Colonic mucosa (tissue), 4 donors: ENCODE measurements around the gene EGFL7. TPM values are rescaled to one million over a fixed set of nuclear protein-coding genes. Genes with fewer than 3 reads are reported as not detected.
"Not testable (repeated sequence)": the region's sequence is repeated elsewhere in the genome, so short reads cannot be mapped to it uniquely, and the experiment has no call there.

ENCODE experiments used
- DNase-seq: peaks from one replicate; pipeline ENCODE4 v3.0.0-alpha.2; 2020
- H3K27ac ChIP-seq: fragments of 200-600 bp; one replicate; pipeline ENCODE4 v1.8.0; 2021
- H3K27me3 ChIP-seq: fragments of 200-600 bp; one replicate; pipeline ENCODE4 v1.8.0; 2021
- H3K36me3 ChIP-seq: fragments of 200-600 bp; one replicate; pipeline ENCODE4 v1.8.0; 2021
- H3K4me1 ChIP-seq: fragments of 200-600 bp; one replicate; pipeline ENCODE4 v1.8.0; 2021; ENCODE audit warnings: mild to moderate bottlenecking
- H3K4me3 ChIP-seq: fragments of 200-600 bp; one replicate; pipeline ENCODE4 v1.8.0; 2021
- H3K9ac ChIP-seq, 2 donors: one replicate each; pipeline ENCODE4 v1.7.0; 2013; ENCODE audit warnings: control low read depth in 2 of 2, low read depth in 2 of 2, low read length in 2 of 2
- H3K9me3 ChIP-seq: fragments of 200-600 bp; one replicate; pipeline ENCODE4 v1.8.0; 2021
- intact Hi-C: fragments of 100-400 bp; cut with DNase I; formaldehyde crosslinking; loops from one replicate; pipeline ENCODE4 v1.14.1; 2022
- total RNA-seq, 2 donors: library from RNA; stranded (reverse); fragmentation: NEBNext Ultra II Directional in 1 of 2; extraction: Animal tissue kit (Norgen Biotek cat#: 25700) in 1 of 2; gene quantifications; one replicate each; pipeline ENCODE4 v1.2.1, GENCODE V29; 2021
- TF ChIP-seq, protein P1 (sequence below): fragments of 200-600 bp; IDR thresholded peaks from one replicate; pipeline ENCODE4 v1.8.0; 2022; ENCODE audit warnings: antibody characterized with exemption, mild to moderate bottlenecking
- donor health status: healthy.
- donor health status: DM: no; HTN: no; CAD: no.
- donor health status: DM: no; HTN: no; CAD: no.

EGFL7 gene
- total RNA-seq, 2 donors from 2014 or later: 17.3 to 28.4 TPM

DNA sequence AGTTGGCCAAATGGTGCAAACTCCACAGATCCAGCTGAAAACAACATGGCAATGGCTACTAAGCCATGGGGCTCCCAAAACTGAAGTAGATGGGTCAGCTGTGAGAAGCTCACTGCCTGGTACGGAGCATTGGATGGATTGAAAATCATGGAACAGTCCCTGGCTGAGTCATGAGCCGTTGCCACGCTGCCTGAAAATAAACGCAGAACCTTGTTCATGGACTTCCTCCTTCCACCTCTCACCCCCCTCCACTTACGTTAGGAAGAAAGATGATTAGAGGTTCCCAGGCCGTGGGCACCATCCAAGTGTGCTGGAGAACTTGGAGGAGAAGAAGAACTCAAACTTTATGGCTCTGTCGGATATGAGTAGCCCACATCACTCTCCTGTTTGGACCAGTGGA is 42.8 kb downstream of the EGFL7 start:
- no peaks in the 10 kb centered on the region for H3K36me3 ChIP-seq
- no peaks in the 10 kb centered on the region for H3K9me3 ChIP-seq
- no peak for DNase-seq
- intact Hi-C loops: no loop called here
- no peak overlapping the region for H3K9ac ChIP-seq
- no peak overlapping the region for H3K4me3 ChIP-seq
- no peak overlapping the region for H3K27ac ChIP-seq
- TF ChIP-seq, protein P1, sequence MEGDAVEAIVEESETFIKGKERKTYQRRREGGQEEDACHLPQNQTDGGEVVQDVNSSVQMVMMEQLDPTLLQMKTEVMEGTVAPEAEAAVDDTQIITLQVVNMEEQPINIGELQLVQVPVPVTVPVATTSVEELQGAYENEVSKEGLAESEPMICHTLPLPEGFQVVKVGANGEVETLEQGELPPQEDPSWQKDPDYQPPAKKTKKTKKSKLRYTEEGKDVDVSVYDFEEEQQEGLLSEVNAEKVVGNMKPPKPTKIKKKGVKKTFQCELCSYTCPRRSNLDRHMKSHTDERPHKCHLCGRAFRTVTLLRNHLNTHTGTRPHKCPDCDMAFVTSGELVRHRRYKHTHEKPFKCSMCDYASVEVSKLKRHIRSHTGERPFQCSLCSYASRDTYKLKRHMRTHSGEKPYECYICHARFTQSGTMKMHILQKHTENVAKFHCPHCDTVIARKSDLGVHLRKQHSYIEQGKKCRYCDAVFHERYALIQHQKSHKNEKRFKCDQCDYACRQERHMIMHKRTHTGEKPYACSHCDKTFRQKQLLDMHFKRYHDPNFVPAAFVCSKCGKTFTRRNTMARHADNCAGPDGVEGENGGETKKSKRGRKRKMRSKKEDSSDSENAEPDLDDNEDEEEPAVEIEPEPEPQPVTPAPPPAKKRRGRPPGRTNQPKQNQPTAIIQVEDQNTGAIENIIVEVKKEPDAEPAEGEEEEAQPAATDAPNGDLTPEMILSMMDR: no peak
- no peaks in the 10 kb centered on the region for H3K4me1 ChIP-seq
- H3K27me3 ChIP-seq: peaks cover 3% of the 10 kb centered on the region

DNA sequence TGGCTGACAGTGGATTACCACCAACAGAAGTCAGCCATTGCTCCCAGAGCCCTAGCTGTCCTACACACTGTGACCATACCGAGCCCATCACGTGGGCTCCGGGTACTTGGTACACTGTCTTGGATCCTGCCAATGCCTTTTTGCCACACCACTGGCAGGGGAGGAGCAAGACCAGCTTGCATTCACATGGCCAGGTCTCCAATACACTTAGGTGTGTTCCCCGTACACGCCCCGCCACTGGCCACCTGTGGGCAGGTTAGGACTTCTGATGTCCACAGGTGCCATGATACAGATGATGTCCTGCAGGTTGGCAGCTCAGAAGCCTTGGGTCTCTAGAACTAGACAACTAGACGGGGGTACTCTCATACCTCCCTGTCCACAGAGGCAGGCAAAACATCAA is 44.3 kb downstream of the EGFL7 start:
- Histone ChIP-seq H3K27me3 (peaks cover 11% of the 10 kb centered on the region), H3K4me3 (no peak overlapping the region), H3K36me3 (no peaks in the 10 kb centered on the region), H3K9me3 (no peaks in the 10 kb centered on the region), H3K9ac (no peak overlapping the region), H3K4me1 (peaks cover 3% of the 10 kb centered on the region), H3K27ac (no peak overlapping the region)
- intact Hi-C loops: no loop called here
- TF ChIP-seq, protein P1: no peak
- DNase-seq: no peak

DNA sequence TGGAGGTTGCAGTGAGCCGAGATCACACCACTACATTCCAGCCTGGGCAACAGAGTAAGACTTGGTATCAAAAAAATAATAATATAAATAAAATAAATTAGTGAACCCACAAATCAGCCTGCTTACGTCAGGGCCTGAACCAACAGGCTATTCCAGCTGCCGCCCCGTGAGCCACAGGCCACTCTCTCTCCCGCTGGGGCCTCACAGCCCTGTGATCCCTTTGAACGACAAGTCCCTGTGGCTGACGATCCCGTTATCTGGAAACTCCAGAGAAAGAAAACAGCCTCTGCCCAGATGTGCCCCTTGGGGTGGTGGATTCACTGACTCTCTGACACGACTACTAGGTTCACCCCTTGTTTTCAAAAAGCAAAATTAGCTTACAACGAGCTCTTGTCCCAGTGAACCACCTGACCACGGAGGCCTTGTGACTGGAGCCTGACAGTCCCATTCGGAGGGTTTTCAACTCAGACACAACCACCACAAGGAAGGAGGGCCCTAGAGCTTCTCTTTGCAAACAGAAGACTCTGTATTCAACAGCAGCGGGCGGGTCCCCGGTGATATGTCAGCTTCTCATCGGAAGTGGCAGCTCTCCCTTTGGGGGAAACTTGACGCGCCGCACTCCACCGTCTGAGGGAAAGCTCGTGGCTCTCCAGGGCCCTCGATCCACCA is 45.3 kb downstream of the EGFL7 start:
- intact Hi-C loops: no loop called here
- Histone ChIP-seq H3K36me3 (no peaks in the 10 kb centered on the region), H3K9ac (no peak overlapping the region), H3K27me3 (peaks cover 17% of the 10 kb centered on the region), H3K4me3 (no peak overlapping the region), H3K9me3 (no peaks in the 10 kb centered on the region), H3K4me1 (peaks cover 3% of the 10 kb centered on the region), H3K27ac (no peak overlapping the region)
- TF ChIP-seq, protein P1: no peak
- no peak for DNase-seq

DNA sequence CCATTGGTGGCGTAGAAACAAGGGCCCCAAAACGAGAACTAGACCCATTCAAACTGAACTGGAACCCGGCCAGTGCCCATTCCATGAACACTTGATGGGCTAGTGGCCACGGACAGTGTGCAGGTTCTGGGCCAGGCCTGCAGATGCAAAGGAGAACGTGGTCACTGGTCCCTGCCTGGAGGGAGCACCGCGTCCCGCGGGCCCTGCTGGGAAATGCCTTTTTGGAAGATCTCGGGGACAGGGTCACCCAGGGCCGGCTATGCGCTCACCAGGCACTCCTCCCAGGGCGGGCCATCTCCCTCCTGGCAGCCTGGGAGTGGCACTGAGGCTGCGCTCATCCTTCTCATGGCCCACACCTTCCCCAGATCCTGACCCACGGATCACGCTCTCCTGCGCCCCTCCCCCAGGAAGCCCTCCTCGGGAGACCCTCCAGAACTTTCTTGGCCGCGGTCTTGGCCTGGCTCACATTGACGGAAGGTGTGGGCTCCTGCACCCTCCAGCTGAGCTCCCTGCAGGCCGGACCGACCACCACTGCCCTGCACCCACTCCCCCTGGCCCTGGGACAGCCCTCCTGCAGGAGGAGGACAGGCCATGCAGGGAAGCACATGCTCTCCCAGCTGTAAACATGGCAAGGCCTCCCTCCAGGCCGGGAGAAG is 46.9 kb downstream of the EGFL7 start:
- DNase-seq: no peak
- H3K36me3 ChIP-seq: no peaks in the 10 kb centered on the region
- H3K27me3 ChIP-seq: peaks cover 26% of the 10 kb centered on the region
- H3K4me3 ChIP-seq: no peak overlapping the region
- H3K4me1 ChIP-seq: peaks cover 3% of the 10 kb centered on the region
- TF ChIP-seq, protein P1: no peak
- H3K9me3 ChIP-seq: no peaks in the 10 kb centered on the region
- intact Hi-C loops: no loop called here
- H3K27ac ChIP-seq: no peak overlapping the region
- H3K9ac ChIP-seq: no peak overlapping the region

DNA sequence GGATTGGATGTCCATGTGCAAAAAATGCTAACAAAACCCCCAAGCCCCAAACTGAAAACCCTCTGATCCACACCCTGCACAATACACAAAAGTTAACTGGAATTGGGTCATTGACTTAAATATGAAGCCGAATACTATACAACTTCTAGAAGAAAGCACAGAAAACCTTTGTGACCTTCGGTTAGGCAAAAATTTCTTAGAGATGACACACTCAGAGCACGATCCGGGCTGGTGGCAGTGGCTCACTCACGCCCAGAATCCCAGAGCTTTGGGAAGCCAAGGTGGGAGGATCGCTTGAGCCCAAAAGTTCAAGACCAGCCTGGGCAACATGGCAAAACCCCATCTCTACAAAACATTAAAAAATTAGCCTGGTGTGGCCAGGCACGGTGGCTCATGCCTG is 47.8 kb downstream of the EGFL7 start:
- no peak for DNase-seq
- peaks cover 3% of the 10 kb centered on the region for H3K4me1 ChIP-seq
- no peaks in the 10 kb centered on the region for H3K36me3 ChIP-seq
- H3K9ac ChIP-seq: no peak overlapping the region
- H3K27ac ChIP-seq: no peak overlapping the region
- H3K27me3 ChIP-seq: peaks cover 26% of the 10 kb centered on the region
- TF ChIP-seq, protein P1: no peak
- no peak overlapping the region for H3K4me3 ChIP-seq
- intact Hi-C loops: no loop called here
- no peaks in the 10 kb centered on the region for H3K9me3 ChIP-seq

DNA sequence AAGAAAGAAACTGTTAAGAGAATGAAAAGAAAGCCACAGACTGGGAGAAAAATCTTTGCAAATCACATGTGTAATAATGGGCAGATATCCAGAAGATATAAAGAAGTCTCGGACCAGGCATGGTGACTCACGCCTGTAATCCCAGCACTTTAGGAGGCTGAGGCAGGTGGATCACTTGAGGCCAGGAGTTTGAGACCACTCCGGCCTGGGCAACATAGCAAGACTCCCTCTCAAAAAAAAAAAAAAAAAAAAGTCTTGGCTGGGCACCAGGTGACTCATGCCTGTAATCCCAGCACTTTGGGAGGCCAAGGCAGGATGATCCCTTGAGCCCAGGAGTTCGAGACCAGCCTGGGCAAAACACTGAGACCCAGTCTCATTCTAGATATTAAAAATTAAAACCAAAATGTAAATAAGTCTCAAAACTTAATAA is 48.5 kb downstream of the EGFL7 start:
- H3K4me1 ChIP-seq, H3K9me3 ChIP-seq, intact Hi-C loops, DNase-seq, H3K36me3 ChIP-seq, H3K9ac ChIP-seq, H3K4me3 ChIP-seq, H3K27ac ChIP-seq: not testable (repeated sequence)
- peaks cover 26% of the 10 kb centered on the region for H3K27me3 ChIP-seq
